Measurements from ENCODE around the gene ADCY2. TPM values are rescaled to one million over a fixed set of nuclear protein-coding genes. Genes with fewer than 3 reads are reported as not detected.

ADCY2 gene
- total and polyA plus RNA-seq, 4 experiments from 2014 or later = not detected

DNA sequence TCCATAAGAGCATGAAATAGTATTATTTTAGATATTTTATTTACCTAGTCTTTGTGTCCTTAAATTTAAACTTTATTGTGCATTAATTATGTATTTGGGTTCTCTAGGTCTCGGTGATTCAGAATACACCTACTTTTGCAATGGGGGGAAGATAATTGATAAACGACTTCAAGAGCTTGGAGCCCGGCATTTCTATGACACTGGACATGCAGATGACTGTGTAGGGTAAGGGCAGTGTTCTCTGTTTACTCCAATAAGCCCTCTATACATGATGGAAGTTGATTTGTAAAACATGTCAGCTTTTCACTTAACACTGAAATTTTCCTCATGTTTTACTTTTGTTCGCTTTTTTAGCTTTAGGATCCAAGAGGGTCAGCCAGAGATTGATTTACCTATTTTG is 479.2 kb downstream of the ADCY2 start:
- H3K27me3 Mint-ChIP-seq = no peaks in the 10 kb centered on the region
- CTCF ChIA-PET (ENCODE audit: partially characterized antibody) = interaction anchor here (3.4 to 6.4 kb wide), 3 partner anchors 12 to 23 kb away, joined by 12 to 58 read pairs (median 45); partner anchors contain the start of gene CFAP90
- H3K36me3 Mint-ChIP-seq = peaks cover 39 to 58% of the 10 kb centered on the region in 2 donors
- Histone ChIP-seq H3K9me3 (ENCODE audit: control insufficient read depth in 1 of 2, low read length in 2 of 2) (no peaks in the 10 kb centered on the region), H3K36me3 (ENCODE audit: insufficient read depth, low read length) (peaks cover 36% of the 10 kb centered on the region), H3K4me1 (ENCODE audit: insufficient read depth, low read length) (peaks cover 77% of the 10 kb centered on the region), H3K27ac (ENCODE audit: low read depth, low read length) (no peak overlapping the region), H3K4me3 (ENCODE audit: low read length in 2 of 2) (no peak overlapping the region), H3K27me3 (ENCODE audit: insufficient read depth, low read length) (no peaks in the 10 kb centered on the region)
- POLR2A ChIA-PET (ENCODE audit: partially characterized antibody) = interaction anchor here (0.9 kb wide), 1 partner anchor 12 kb away, joined by 3 read pairs; no protein-coding TSS in a partner anchor
- H3K27ac Mint-ChIP-seq = peak overlapping the region in 3 of 7 donors; percentile 9 to 90 (median 30)
- no peak for DNase-seq
- peaks cover 60 to 82% (median 73%) of the 10 kb centered on the region in 4 donors for H3K4me1 Mint-ChIP-seq
- H3K4me3 Mint-ChIP-seq = no peak overlapping the region
- no peaks in the 10 kb centered on the region for H3K9me3 Mint-ChIP-seq
- intact Hi-C loops (cut with micrococcal nuclease) = no loop called here

DNA sequence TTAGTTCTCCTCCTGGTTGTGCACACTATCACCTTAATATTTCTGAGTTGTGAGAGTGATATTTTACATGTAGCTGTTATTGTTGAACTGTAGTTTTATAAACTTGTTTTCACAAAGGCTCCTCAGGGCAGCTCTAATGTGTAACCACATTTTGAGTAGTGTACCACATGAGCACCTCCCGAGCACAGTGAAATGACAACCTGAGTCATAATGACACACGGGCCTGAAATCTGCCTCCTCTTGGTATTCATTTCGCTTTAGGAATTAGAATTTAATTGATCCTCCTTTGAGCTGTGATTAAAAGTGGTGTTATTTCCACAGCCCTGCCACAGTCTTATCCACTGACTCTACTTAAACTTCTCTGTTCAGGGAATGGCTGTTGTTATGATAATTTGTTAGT is 480.9 kb downstream of the ADCY2 start:
- Mint-ChIP-seq H3K27ac (peak overlapping the region in 6 of 7 donors; percentile 7 to 59 (median 47)), H3K4me3 (peak overlapping the region in 2 of 8 donors; percentile 1 to 66), H3K4me1 (peaks cover 54 to 79% (median 68%) of the 10 kb centered on the region in 4 donors), H3K36me3 (peaks cover 53 to 67% of the 10 kb centered on the region in 2 donors), H3K27me3 (no peaks in the 10 kb centered on the region), H3K9me3 (no peaks in the 10 kb centered on the region)
- Histone ChIP-seq H3K9me3 (ENCODE audit: control insufficient read depth in 1 of 2, low read length in 2 of 2) (no peaks in the 10 kb centered on the region), H3K27me3 (ENCODE audit: insufficient read depth, low read length) (no peaks in the 10 kb centered on the region), H3K4me1 (ENCODE audit: insufficient read depth, low read length) (peaks cover 60% of the 10 kb centered on the region), H3K36me3 (ENCODE audit: insufficient read depth, low read length) (peaks cover 51% of the 10 kb centered on the region), H3K4me3 (ENCODE audit: low read length in 2 of 2) (no peak overlapping the region), H3K27ac (ENCODE audit: low read depth, low read length) (peak overlapping the region; percentile 5)
- ChIA-PET POLR2A (ENCODE audit: partially characterized antibody) (interaction anchor here (0.9 to 1.0 kb wide), 2 partner anchors 9 kb away, joined by 3 read pairs; no protein-coding TSS in a partner anchor), CTCF (ENCODE audit: partially characterized antibody) (interaction anchor here (0.9 to 6.4 kb wide), 5 partner anchors 10 to 631 kb away, joined by 3 to 58 read pairs (median 4); no protein-coding TSS in a partner anchor)
- no peak for DNase-seq
- intact Hi-C loops (cut with micrococcal nuclease) = no loop called here

DNA sequence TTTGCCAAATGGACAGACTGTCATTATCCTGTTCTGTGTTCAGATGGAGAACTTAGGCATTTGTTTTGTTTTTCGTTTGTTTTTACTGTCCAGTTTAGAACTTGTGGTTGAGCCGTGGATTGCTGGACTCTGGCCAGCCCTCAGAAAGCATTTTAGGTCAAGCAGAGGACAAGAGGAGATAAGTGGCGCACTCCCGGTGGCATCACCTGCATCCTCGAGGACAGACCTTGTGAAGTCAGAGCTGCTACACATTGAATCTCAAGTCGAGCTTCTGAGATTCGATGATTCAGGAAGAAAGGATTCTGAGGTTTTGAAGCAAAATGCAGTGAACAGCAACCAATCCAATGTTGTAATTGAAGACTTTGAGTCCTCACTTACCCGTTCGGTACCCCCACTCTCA is 481.9 kb downstream of the ADCY2 start:
- POLR2A ChIA-PET (ENCODE audit: partially characterized antibody) = interaction anchor here (0.9 kb wide), 1 partner anchor 8 kb away, joined by 3 read pairs; no protein-coding TSS in a partner anchor
- intact Hi-C loops (cut with micrococcal nuclease) = no loop called here
- no peaks in the 10 kb centered on the region for H3K27me3 Mint-ChIP-seq

DNA sequence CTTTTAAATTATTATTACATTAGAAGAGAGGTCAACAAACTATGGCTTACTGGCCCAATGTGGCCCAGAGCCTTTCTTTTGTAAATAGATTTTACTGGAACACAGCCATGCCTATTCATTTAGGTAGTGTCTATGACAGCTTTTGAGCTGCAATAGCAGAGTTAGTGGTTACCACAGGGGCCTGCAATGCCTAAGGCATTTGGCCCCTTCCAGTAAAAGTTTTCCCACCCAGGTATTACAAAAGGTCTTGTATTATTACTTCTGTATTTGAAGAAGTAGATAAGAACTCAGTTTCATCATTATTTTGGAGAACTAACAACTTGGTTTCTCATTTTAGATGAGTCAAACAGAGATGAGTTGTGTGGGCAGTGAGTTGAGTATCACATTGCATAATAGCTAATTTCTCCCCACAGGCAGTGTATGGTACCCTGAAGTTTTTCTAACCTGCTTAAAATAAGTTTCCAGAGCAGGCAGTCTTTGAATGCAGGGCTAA is 482.5 kb downstream of the ADCY2 start:
- intact Hi-C loops (cut with micrococcal nuclease) = no loop called here
- H3K9me3 ChIP-seq (ENCODE audit: control insufficient read depth in 1 of 2, low read length in 2 of 2) = no peaks in the 10 kb centered on the region
- Mint-ChIP-seq H3K36me3 (peaks cover 65 to 81% of the 10 kb centered on the region in 2 donors), H3K9me3 (no peaks in the 10 kb centered on the region), H3K4me1 (peaks cover 44 to 67% (median 57%) of the 10 kb centered on the region in 4 donors), H3K27ac (peak overlapping the region in 6 of 7 donors; percentile 18 to 74 (median 39)), H3K27me3 (no peaks in the 10 kb centered on the region), H3K4me3 (no peak overlapping the region)
- H3K27me3 ChIP-seq (ENCODE audit: insufficient read depth, low read length) = no peaks in the 10 kb centered on the region
- H3K4me3 ChIP-seq (ENCODE audit: low read length in 2 of 2) = no peak overlapping the region
- ChIA-PET POLR2A (ENCODE audit: partially characterized antibody) (interaction anchor here (0.9 kb wide), 1 partner anchor 9 kb away, joined by 3 read pairs; no protein-coding TSS in a partner anchor), CTCF (ENCODE audit: partially characterized antibody) (interaction anchor here (0.8 to 1.7 kb wide), 2 partner anchors 9 to 20 kb away, joined by 3 to 7 read pairs; no protein-coding TSS in a partner anchor)
- peaks cover 44% of the 10 kb centered on the region for H3K4me1 ChIP-seq (ENCODE audit: insufficient read depth, low read length)
- H3K36me3 ChIP-seq (ENCODE audit: insufficient read depth, low read length) = peaks cover 64% of the 10 kb centered on the region
- DNase-seq = no peak
- H3K27ac ChIP-seq (ENCODE audit: low read depth, low read length) = no peak overlapping the region

More for the DNA sequence above, 481.9 kb downstream of the ADCY2 start:
- peak overlapping the region in 1 of 8 donors; percentile 15 for H3K4me3 Mint-ChIP-seq
- Histone ChIP-seq H3K4me1 (ENCODE audit: insufficient read depth, low read length) (peaks cover 50% of the 10 kb centered on the region), H3K27me3 (ENCODE audit: insufficient read depth, low read length) (no peaks in the 10 kb centered on the region), H3K36me3 (ENCODE audit: insufficient read depth, low read length) (peaks cover 59% of the 10 kb centered on the region), H3K4me3 (ENCODE audit: low read length in 2 of 2) (no peak overlapping the region), H3K9me3 (ENCODE audit: control insufficient read depth in 1 of 2, low read length in 2 of 2) (no peaks in the 10 kb centered on the region), H3K27ac (ENCODE audit: low read depth, low read length) (no peak overlapping the region)
- H3K36me3 Mint-ChIP-seq = peaks cover 59 to 75% of the 10 kb centered on the region in 2 donors
- CTCF ChIA-PET (ENCODE audit: partially characterized antibody) = interaction anchor here (0.8 to 1.9 kb wide), 4 partner anchors 9 to 632 kb away, joined by 3 to 7 read pairs (median 4); no protein-coding TSS in a partner anchor
- no peak for DNase-seq
- peaks cover 48 to 73% (median 61%) of the 10 kb centered on the region in 4 donors for H3K4me1 Mint-ChIP-seq
- no peaks in the 10 kb centered on the region for H3K9me3 Mint-ChIP-seq
- peak overlapping the region; percentile 25 to 74 (median 57) for H3K27ac Mint-ChIP-seq

Data from CD4-positive, alpha-beta memory T cell (primary cell).